Activated naive CD8-positive, alpha-beta T cell treated with anti-CD3 and anti-CD28 coated beads, Interleukin-2, amount 50 U/mL, for 16 hours (primary cell): Measurements from ENCODE around the gene ACRBP.
A peak's percentile ranks its signal among the peaks of the same experiment; 100 is the strongest.
"Not testable (repeated sequence)": the region's sequence is repeated elsewhere in the genome, so short reads cannot be mapped to it uniquely, and the experiment has no call there.

Experiments used
- DNase-seq: peaks from one replicate; pipeline ENCODE4 v3.0.0-alpha.2; 2020; ENCODE audit warnings: low read depth, low spot score

The ACRBP gene

DNA sequence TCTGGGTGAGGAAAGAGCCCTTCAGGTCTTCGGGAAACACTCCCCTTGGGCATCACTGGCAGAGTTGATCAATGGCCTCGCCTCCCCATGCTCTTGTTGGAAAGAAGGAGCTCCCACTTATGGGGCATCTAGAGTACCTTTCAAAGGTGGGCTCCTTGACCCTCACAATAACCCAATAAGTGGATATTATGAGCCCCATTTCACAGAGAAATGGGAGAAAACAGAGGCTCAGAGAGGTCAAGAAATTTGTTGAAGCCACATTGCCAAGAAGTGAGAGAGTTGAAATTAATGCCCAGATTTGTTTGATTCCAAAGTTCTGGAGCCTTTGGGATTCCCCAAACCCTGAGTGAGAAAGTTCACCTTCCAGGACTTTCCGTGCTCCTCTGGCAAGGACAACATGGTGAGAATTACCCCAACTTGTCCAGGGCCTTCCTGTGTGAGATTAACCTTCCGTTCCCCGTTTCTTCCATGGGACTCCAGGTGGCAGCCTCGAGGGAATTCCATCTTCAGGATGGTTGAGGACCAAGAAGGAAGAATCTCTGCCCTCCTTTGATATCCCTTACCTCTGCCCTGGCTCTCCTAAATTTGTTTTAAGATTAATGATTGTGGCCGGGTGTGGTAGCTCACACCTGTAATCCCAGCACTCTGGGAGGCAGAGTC, 32.6 kb downstream of the ACRBP start:
- no peak for DNase-seq

DNA sequence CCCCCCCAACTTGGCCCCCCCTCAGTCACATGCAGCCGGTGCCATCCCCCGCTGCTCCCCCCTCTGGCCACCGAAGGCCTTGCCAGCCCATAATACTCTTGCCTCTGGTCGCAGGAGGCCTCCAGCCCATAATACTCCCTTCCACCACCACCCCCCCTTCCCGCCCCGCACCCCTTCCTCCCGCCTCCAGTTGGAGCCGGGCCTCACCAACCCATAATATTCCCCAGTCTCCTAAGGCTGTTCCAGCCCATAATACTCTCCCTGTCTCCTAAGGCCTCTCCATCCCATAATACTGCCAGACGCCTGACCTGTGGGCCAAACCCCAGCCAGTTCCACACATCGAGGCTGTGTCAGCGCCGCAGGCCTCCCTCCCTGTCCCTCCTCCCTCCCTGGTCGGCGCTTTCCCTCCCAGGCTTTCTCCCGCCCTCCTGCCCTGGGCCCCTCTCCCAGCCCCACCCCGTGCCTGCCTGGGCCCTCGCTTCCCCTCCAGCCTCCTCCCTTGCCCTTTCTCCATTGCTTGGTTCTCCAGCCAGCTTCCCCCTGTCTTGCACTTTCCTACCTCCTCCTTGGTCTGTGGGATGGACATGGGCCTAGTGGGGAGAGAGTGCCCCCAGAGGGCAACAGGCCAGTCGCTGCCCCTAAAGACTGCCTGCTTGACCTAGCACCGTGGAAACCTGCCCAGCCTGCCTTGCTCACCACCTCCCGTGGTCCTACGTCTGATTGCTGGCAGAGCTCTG, 33.3 kb downstream of the ACRBP start:
- no peak for DNase-seq

DNA sequence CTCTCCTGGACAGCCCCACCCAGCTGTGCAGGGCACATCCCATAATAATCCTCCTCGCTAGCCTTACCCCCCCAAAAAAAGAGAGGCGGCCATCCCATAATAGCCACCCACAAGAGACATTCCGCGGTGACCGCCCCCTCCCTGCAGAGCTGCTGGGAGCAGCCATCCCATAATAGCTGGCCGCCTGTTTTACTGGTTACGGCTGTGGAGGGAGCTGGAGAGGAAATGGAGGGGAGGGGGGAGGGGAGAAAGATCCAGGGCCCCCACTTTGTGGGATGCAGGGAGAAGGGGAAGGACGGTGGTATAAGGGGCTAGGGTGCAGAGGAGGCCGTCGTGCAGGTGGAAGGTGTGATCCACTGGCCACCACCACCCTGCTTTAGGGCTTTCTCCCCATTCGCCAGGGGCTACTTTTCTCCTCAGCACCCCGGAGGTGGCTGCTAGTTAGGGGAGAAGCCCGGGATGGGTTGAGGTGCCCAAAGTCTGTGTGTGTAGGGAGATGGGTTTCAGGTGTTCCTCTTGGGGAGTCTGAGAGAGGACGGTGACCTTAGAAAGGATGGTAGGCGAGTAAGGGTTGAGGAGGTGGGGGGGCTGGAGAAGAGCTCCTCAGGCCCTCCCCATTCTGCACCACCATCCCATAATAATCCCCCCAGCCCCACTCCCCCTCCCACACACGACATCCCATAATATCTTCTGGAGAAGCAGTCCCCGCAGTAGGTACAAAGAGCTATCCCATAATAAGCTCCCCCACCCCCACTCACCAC, 34.0 kb downstream of the ACRBP start:
- DNase-seq: no peak

DNA sequence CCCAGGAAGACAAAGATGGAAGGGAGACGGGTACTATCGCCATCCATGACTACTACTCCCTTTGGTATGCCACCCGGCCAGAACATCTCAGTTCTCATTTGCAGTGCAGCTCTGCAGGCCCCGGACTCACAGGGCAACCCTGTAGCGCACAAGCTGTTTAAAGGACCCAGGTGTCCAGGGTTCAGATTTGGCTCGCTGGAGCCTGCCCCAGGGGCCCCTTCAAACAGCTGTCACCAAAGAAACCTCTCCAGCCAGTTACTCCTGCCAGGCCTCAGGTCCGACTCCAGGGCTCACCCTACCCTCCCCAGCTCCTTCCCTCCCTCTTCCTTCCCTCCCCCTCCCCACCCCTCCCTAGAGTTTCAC, 34.6 kb downstream of the ACRBP start:
- DNase-seq: no peak

DNA sequence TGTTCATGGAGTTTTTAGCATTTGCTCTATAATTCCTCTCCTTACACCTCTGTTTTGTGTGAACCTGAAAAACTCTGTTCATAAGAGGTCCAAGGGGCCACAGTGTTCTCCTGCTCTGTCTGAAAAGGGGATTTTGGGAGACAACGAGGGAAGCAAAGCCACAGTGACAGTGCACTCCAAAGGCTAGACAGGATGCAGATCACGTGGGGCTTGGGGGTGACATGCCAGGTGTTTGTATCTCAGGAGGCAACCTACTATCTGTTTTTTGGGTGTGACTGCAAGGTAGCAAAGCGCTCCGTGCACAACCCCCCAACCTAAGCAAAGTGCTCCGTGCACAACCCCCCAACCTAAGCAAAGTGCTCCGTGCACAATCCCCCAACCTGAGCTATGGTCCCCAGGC, 35.0 kb downstream of the ACRBP start:
- DNase-seq: no peak

DNA sequence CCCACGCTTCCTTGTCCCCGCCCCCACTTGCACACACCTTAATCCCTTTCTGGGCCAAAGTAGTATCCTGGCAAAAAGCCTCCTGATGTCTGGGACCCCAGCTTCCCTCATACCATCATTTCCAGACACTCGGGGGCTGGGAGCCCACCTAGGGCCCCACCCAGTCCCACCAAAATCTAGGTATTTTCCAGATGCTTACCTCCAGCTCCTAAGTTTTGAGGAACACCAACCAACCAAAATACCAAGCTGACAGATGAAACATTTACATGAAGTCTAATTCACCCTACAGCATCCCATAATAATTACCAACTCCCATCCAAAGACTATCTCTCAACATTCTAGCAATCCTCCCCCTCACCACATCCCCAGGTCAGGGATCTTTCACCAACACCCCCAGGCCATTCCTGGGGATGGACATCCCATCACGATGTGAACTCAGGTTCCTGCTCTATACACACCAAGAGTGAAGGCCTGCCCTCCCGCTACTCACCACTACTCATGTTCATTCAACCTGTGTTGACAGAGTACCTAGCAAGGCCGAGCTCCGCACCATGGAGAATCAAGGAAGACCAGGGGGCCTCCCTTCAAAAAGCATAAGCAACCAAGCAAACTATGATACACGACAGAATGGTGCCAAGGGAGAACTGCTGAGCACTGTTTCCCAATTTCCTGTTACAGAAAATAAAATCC, 38.5 kb downstream of the ACRBP start:
- no peak for DNase-seq

DNA sequence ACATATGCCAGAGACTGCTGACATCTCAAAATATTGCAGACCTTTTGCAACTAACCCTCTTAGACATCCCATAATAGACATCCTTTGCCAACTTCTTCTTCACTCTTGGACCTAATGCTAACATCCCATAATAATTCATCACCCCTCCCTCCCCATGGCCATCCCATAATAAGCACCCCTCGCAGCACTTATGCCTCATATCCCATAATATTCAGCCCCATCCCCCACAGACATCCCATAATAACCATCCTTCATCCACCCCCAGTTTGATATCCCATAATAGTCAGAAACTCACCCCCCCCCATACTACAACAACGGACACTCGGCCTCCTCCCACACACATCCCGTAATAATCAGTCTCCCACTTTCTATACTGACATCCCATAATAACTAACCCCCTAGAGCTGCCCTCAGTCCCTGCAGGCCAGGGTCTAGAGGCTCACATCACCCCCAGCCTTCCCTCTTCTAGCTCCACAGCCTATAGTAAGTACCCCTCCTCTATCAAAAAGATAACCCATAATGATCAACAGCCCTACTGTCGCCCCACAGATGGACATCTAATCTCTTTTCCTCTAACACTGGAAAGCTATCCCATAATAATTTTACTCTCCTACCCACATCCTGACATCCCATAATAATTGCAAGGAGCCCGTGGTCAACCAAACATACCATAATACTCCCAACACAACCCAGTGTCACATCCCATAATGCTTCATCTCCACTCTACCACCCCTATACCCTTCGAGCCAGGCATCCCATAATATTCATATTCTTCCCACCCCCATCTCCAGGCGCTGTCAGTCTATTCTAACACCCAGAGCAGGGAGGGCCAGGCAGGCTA, 39.3 kb downstream of the ACRBP start:
- DNase-seq: peak; percentile 42

DNA sequence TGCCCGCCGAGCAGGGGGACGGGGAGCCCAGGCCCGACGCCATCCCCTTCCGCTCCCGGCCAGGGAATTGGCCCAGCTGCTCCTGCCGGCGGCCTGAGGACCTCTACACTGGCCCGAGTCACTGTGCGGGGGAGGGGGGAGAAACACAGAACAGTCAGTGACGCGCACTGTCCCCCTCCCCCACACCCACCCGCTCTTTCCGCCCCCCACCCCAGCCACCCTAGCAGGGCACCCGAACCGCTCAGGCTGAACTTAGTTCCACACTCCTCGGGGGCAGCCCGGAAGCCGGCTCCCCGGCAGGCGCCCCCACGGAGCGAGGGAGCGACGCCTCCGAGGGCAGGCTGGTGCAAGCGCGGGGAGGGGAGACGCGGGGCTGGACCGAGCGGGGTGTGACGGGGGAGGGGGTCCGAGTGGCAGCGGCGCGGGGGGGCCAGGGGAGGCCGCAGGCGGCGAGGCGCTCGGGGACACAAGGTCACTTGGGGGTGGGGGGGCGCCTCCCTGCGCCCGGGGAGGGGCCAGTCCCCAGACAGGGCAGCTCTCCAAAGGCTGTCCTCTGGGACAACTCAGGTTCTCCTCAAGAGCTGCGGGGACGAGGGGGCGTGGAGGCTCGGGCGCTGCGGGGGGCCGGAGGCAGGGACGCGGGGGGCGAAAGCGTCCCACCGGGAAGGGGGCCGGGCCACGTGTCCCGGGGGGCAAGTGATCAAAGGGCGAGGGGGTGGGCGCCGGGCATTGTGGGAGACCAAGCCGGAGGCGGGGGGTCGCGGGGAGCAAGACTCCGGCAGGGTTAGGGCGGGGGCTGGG, 40.7 kb downstream of the ACRBP start:
- no peak for DNase-seq

DNA sequence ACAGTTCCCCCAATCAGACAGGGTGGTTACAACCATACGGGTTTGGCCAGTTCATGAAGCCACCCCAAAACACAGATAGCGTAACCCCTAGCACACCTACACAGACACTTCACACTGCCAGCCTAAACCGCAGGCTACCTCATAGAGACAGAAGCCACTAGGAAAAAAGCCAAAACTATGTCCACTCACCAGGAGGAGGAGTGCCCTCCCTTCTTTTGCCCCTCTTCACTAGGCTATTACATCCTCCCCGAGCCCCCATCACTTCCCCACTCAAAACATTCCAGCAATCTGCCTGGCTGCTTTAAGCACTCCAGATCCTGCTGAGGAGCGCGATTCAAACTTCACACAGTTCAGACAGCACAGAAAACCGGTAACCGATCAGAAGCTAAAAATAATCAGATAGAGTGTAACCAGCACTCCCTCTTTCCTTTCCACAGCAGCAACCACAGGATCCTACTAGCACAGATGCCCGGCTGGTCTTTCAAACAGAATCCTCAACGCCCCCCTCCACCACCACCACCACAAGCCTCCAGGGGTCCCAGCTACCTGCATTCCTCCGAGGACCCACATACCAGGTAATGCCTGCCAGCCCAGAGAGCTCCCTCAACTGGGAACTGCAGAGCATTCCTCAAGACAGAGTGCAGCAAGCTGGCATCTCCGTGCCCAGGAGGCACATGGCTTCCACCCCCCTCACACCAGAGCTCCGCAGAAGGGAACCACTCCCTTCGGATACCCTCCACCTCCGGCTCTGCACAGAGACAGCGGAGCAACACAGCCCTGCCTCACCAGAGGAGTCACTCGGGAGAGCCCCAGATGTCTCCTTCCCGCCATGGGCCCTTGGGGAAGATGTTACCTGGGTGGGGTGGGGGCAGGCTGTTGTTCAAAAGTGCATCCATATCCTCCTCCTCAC, 41.6 kb downstream of the ACRBP start:
- no peak for DNase-seq

DNA sequence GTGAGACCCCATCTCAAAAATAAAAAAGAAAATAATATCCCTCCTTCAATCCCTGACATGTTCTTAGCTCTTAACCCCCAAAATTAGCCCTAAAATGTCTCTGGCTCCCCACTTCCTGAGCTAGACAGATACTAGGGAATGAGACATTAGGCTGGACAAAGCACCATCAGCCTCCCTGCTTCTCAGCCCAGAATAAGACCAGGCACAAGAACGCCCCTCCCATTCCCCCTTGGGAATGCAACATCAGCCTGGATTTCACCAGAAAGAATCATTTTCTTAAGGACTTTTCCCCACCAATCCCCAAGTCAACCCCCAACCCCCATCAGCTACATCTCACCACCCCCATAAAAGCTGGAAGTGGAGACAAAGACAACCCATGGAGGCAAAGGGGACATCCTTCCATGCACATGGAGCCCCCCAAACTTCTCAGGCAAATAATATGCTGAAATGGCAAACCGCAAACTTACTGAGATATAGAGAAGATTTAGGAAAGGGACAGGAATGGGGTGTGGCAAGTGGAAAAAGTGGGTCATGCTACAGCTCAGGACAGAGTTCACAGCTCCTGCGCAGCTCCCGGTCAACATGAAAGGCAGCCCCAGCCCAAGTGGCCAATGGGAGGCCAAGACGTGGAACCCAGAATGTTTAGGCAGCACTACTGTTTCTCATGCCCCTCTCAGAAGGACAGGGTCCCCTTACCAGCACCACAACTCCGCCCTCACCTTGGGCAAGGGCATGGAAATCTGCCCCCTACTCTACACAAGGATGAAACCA, 42.8 kb downstream of the ACRBP start:
- no peak for DNase-seq

DNA sequence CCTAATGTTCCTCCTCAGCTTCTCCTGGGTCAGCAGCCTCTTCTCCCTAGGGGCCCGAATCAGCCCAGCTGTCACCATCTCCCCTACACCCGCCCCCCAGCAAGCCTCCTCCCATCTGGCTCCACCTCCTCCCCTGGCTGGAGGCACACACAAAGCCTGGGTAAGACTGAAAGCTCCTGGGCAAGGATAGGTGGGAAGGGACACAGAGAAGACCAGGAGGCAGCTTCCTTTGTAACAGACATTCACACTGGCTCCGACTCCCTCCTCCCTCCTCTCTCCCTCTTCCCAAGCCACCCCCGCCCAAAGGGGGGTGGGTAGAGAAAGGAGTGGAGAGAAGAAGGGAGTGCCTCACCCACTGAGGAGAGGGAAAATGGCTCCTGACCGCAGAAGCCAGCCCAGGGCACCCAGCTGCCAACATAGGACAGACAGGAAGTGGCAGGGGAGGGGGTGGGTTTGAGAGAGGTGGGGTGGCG, 44.1 kb downstream of the ACRBP start:
- no peak for DNase-seq

DNA sequence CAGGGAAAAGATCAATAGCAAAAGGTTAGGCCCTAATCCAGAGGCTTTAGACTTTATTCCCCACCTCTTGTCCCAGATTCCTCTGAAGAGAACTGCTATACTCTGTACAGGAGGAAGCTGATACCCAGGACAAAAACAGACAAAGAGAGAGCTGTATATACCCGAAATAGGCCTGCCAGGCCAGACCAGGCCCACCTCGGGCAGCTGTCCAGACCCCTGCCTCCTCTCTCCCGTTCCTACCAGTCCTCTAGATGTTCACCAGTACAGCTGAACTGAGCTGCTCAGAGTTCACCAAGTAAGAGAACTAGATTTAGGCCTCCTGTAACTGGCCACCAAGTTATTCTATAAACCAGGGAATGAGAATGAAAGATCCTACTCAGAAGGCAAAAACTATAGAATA, 44.7 kb downstream of the ACRBP start:
- no peak for DNase-seq

DNA sequence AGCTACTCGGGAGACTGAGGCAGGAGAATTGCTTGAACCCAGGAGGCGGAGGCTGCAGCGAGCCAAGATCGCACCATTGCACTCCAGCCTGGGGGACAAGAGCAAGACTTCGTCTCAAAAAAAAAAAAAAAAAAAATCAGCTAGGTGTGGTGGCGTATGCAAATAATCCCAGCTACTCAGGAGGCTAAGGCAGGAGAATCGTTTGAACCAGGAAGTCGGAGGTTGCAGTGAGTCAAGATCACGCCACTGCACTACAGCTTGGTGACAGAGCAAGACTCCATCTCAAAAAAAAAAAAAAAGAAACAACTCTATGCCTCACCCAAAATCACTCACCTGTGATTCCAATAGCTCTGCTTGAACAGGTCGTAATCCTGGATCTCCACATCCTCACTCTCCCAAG, 51.6 kb downstream of the ACRBP start:
- DNase-seq: not testable (repeated sequence)

DNA sequence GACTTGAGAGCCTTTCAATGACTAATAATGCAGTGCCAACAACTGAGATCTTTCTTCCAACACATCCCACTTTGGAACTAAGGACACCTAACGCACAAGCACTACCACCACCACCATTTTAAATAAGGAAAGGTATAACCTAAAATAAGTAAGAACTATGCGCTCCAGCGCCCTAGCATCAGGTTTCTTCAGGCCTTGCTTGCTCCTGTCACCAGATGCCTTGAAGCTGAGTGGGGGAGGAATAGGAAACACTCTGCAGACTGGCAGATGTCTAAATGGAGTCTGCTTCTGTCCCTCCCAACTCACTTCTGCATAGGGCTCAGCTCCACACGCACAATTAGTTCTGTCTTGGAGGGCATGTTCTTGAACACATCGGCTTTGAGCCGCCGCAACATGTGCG, 55.1 kb downstream of the ACRBP start:
- no peak for DNase-seq
